ENCODE results near the gene MMP28.

Gene MMP28, protein sequence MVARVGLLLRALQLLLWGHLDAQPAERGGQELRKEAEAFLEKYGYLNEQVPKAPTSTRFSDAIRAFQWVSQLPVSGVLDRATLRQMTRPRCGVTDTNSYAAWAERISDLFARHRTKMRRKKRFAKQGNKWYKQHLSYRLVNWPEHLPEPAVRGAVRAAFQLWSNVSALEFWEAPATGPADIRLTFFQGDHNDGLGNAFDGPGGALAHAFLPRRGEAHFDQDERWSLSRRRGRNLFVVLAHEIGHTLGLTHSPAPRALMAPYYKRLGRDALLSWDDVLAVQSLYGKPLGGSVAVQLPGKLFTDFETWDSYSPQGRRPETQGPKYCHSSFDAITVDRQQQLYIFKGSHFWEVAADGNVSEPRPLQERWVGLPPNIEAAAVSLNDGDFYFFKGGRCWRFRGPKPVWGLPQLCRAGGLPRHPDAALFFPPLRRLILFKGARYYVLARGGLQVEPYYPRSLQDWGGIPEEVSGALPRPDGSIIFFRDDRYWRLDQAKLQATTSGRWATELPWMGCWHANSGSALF

DNA sequence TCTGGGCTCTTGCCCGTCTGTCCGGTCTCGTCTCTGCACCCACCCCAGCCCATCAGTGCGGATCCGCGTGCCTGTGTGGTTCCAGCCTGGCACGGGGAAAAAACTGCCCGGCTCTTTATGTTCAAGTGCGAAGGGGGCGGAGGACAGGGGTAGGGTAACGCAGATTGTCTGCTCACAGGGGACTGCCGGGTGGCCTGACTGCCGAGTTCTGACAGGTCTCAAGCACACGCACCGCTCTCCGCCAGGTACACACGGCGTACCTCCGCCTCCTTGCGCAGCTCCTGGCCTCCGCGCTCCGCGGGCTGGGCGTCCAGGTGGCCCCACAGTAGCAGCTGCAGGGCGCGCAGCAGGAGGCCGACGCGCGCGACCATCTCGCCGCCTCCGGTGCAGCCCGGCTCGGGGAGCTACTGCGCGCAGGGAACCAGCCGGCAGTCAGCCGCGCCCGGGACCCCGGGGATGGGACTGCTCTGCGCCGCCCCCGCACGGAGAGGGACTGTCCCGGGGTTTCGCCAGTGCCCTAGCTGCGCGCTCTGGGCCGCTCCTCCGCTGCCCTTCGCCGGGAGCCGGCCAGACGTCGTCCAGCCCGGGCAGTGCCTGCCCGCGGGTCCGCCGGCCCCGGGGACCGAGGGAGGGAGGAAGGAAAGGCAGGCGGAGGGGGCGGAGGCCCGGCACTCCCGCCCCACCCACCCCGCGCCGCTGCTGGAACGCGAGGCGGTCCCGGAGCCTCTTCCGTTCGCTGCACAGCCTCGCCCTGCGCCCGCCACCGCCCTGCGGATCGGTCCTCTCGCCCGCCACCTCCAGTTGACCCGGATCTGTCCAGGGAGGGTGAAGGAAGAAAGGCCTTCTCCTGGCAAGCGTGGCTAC, at the start of gene MMP28:
Gene MMP28, minus strand, starts transcription at position 635 of the 864 bp plus-strand sequence. Its CDS starts 264 bp downstream, at position 371.
- peak; percentile 8 to 67 (median 40) for DNase-seq

DNA sequence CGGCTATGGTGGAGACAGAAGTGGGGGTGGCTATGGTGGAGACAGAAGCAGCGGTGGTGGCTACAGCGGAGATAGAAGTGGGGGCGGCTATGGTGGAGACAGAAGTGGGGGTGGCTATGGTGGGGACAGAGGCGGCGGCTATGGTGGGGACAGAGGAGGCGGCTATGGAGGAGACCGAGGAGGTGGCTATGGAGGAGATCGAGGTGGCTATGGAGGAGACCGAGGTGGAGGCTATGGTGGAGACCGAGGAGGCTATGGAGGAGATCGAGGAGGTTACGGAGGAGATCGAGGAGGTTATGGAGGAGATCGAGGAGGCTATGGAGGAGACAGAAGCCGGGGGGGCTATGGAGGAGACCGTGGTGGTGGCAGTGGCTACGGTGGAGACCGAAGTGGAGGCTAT, 49.1 kb upstream of the MMP28 start:
- DNase-seq, result no peak

DNA sequence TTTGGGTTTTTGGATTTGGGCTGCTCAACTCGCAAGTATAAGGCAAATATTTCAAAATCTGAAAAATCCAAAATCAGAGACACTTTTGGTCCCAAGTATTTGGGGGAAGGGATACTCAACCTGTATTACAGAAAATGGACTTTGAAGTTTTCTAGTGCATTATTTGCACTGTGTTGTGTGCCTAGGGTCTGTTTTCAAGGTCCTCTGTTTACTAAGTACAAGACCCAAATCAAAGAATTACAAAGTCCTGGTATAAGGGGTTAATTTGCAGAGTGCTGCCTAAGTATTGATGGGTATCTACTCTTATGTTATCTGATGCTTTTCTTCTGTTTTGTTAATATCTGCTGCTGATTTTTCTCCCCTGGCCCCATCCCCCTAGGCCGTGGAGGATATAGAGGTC, 48.3 kb upstream of the MMP28 start:
- DNase-seq, result no peak

DNA sequence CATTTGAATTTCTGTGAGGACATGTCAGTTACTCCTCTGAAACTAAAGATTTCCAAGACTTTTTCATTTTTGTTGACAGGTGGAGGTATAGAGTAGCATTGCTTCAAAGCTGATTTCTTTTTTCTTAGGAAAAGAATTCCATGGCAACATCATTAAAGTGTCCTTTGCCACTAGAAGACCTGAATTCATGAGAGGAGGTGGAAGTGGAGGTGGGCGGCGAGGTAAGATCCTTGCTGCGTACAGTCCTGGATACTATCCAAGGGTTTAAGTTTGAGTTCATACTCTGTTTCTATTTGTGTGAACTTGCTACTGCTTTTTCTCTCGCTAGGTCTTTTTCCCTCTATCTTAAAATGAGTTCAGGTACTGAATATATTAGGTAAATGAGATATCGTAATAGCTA, 46.8 kb upstream of the MMP28 start:
- DNase-seq, result no peak

DNA sequence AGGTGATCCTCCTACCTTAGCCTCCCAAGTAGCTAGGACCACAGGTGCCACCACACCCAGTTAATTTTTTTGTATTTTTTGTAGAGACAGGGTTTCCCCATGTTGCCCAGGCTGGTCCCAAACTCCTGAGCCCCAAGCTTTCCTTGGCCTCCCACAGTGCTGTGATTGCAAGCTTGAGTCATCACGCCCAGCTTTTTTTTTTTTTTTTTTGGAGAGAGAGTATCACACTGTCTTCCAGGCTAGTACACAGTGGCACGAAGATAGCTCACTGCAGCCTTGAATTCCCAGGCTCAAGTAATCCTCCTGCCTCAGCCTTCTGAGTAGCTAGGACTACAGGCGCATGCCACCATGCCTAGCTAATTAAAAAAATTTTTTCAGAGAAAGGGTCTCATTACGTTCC, 46.1 kb upstream of the MMP28 start:
- no peak for DNase-seq

DNA sequence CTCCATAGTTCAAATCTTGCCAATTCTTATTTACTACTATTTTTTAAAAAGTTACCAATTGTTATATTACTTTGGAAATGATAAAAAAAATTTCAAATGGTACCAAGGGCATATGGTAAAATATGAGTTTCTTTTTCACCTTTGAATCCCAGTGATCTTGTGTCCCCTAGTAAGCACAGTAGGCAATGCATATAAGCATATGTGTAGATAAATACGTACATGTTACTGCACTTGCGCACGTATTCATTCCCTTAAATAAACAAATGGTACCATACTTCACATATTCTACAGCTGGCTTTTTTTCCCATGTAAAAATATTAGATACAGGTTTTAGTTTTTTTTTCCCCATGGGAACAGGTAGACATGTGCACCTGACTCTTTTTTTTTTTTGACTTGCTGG, 45.7 kb upstream of the MMP28 start:
- DNase-seq, result no peak

DNA sequence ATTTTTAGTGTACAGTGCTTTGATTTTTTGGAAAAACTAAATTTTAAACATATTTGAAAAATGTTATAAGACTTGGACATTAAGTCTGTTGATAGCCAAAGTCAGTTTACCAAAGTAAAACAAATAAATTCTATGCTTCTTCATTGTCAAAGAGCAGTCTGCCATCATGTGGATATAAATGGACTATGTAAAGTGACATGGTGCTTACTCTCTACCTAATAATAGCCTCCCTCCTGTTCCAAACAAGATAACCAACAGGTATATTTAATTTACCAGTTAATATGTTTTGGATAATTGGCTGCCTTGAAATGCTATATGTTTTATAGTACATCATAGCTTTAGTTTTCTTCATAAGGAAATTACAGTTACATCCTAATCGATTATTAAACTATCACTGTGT, 29.8 kb upstream of the MMP28 start:
- no peak for DNase-seq

DNA sequence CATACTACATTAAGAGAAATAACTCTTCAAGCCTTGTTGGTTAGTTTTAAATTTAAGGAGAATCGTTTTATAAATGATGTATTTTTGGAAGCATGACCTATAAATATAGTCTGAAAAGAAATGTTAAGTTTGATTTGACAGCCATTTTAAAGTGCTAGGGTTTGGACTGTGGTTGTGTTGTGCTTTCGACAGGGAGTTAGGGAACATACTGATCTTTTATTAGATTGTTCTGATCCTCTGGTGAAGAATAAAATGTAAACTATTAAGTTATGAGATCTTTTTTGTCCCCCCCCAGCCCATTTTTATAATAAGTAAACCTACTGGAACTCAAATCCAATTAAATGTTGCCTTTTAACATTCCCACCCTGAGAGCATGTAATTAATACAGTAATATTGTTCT, 25.9 kb upstream of the MMP28 start:
- DNase-seq, result no peak

DNA sequence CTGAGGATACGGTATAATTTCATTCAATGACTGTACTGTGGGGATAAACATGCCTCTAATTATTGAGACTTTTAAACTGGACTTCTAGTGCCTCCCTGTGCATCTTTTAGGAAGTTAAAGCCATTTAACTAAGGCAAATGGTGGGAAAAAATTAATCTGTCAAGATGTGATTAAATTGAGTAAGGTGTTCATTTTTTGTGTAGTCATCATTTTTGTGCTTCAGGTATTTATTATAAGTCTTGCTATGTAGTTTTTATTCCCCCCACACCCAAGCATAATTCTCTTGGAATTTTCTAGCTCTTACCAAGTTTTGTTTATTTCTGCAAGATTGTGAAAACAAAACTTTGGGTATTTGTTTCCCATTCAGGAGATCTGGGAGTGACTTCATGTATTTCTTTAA, 24.0 kb upstream of the MMP28 start:
- DNase-seq, result no peak

DNA sequence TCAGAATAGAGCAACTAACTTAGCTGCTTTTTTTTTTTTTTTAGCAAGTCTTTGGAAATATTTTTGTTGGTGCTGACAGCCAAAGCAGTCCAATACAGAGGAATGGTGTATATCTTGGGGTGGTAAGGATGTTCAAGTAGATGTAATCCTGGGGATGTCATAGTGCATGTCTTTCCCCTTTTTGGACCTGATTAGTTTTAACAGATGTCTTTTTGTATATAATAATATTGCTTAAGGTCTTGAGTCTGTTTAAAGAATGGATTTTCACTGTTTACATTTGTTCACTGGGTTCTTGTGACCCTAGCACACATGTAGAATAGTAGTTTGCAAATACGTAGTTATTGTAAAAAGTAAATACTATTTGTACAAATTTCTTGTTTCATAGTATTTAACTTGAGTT, 21.8 kb upstream of the MMP28 start:
- DNase-seq, result no peak

DNA sequence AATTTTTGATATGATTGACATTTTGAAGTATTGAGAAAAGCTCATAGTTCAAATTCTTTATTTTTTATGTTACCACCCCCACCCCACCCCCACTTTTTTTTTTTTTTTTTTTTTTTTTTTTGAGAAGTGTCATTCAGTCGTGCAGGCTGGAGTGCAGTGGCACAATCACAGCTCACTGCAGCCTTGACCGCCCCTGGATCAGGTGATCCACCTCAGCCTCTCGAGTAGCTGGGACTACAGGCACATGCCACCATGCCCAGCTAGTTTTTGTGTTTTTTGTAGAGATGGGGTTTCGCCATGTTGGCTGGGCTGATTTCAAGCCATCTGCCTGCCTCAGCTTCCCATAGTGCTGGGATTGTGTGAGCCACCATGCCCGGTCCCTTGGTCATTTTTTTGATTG, 21.3 kb upstream of the MMP28 start:
- no peak for DNase-seq

DNA sequence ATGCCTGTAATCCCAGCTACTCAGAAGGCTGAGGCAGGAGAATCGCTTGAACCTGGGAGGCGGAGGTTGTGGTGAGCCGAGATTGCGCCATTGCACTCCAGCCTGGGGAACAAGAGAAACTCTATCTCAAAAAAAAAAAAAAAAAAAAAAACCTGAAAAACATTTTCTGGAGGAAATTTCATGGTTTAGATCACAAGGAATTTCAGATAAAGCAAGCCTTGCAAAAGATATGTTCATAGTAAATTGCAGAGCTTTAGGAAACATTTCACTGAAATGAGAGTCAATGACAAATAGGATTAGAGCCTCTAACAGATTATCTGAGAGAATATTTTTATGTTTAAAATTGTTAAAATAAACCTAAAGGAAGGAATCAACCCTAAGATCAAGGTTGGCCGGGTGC, 17.0 kb upstream of the MMP28 start:
- DNase-seq, result no peak

DNA sequence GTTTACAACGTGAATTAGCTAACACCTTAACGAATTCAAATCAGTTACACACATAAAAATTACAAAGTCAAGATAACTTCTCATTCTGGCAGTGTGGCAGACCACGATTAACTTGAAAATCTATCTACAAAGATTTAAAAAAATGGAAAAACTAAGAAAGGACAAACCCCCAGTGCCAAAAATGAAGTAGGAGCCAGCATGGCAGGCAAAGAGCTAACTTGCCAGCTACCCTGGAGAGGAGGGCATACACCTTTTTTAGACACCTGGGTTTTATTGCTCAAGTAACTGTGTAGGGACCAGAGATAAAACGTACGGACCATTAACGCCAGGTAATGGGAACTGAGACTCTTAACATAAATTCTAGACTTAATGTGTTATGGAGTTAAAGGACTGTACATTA, 16.3 kb upstream of the MMP28 start:
- no peak for DNase-seq

DNA sequence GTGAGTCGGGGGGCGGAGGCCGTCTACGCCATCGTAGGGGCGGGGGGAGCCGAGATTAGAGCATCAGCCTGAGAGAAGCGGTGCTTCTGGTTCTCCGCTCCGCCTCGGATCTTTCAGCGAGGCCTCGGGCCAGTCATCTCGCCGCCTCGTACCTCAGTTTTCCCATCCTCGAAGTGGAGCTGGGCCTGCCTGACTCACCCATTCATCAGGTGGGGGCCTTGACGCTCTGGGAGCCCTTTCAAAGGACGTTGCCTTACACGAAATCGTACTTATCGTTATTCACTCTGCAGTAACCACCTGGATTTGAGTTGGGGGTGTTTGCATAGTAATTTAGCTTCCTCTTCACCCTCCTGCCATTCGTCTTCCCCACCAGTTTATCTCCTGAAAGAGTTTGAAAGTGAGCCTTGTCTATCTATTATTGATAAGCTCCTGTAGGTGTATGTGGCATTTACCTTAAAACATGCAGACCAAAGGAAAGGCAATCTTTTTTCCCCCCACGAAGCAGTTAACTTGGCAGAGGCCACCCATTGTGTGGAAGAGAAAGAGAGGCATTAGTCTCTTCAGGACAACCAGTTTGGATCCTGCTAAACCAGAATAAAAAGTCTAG, 14.5 kb upstream of the MMP28 start:
- DNase-seq, result no peak

DNA sequence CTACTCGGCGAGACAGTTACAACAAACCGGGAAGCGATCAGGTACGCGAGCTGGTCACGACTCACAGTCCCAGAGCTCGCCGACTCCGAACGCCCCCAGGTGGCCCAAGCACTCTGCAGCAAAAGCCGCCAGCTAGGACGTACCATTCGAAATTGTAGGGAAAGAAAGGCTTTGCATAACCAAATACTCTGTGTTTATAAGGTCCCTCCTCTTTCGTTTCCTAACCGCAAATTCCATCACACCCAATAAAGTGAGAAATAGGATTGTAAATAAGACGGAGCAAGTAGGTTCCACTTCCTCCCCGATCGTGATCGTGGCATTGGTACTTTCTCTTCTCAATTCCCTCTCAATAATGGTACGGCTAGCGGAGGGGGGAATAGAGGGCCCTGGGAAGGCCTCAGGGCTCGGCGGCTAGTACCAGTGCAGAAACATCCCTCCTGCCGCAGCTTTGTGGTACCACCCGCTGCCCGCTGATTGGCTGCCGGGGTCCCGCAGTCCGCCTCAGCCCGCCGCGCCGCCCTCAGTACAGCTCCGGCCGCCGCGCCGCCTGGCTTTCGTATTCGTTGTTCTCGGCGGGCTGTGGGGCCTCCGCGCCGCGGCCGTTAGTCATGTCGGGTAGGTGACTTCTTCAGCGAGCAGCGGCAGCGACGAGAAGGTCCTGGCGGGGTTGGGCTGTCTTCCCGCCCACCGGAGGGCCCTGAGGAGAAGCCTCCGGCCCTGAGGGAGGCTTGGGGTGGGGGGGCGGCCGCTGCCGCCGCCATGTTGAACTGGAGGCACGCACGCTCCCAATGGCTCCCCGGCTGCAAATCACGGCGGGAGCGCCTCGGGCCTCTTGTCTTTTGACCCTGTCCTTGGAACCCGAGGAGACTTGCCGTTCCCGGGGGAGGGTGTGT, 13.8 kb upstream of the MMP28 start, which contains the start of gene TAF15:
Gene TAF15, plus strand, starts transcription at position 523 of the 893 bp plus-strand sequence. Its CDS starts 86 bp downstream, at position 609.
- DNase-seq, result peak; percentile 91 to 96 (median 95)

DNA sequence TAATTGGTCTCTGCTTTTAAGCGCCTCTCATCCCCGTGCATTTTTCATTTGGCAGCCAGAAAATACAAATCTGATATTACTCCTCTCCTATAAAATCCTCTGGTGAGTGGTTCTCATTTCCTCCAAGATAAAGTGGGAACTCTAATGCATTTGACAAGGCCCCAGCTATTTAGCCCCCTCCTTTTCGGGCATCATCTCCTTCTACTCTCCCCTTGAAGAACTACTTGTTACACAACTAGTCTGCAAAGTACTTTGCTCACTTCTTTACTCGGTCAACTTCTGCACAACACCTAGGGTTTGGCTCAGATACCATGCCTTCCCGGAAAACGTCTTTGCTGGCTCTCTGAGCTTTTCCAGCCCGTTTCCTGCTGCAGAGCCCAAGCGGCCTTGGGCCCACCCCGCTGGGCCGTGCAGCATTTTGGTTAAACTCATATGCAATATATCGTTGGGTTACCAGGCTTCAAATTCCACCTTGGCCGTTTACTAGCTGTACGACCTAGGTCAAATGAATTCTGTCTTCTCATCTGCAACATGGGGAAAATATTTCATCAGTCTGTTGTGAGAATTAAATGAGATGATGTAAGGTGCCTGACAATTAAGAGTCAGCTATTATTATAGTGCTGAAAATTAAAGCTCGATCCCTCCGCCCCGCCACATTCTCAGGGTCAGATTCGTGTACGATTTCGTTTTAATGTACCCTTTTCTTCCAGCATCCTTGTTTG, 13.0 kb upstream of the MMP28 start:
- no peak for DNase-seq

DNA sequence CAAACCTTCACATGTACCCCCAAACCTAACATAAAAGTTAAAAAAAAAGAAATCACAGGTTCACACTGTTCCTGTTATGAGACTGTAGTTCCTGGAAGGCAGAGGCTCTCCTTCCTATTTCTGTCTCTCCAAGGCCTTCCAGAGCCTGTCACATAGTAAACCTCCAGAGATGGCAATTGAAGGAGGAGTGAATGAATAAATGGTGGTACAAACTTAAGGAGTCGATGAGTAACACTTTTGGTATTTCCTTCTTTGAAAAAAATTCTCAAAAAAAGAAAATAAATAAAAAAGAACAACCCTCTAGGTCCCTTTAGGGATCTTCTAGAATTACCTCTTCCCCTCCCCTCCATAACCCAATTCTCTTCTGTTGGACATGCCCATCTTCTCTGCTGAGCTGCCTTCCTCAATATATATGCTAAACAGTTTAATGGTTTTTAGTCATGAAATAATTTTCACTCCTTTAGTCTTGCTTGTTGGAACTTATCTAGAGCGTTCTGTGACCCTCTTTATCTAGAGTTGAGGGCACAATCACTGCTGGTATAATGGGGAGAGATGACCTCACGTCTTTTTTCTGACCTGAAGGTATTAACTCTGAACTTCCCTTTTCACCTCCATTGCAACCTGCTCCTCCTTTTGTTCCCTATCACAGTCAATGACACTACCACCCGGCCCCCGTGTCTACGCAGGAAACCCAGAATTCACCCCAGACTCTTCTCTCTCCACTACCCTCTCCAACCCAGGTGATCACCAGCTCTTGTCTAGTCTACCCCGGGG, 12.1 kb upstream of the MMP28 start:
- DNase-seq, result no peak

DNA sequence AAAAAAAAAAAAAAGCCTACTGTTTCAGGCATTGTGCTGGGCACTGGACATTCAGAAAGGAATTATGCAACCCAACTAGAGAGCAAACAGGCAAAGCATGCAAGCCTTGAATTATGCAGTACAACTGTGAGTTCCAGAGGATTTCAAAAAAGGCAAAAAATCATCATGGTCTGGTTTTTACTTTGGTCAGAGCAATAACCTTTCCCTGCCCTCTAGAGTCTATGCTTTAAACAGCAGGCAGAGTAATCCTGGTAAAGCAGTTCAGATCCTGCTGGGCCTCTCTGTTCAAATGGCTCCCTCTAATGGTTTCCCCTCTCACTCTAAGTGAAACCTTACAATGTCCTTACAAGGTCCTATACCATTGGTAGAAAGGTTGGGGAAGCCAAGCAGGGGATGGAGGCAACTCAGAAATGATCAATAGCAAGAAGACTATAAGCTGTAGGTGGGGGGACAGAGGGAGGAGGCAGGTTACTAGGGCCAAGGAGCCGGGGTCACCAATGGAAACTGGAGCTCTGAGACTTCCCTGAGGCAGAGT, 9.3 kb upstream of the MMP28 start:
- DNase-seq, result peak in 5 of 6 experiments; percentile 23 to 75 (median 57)

DNA sequence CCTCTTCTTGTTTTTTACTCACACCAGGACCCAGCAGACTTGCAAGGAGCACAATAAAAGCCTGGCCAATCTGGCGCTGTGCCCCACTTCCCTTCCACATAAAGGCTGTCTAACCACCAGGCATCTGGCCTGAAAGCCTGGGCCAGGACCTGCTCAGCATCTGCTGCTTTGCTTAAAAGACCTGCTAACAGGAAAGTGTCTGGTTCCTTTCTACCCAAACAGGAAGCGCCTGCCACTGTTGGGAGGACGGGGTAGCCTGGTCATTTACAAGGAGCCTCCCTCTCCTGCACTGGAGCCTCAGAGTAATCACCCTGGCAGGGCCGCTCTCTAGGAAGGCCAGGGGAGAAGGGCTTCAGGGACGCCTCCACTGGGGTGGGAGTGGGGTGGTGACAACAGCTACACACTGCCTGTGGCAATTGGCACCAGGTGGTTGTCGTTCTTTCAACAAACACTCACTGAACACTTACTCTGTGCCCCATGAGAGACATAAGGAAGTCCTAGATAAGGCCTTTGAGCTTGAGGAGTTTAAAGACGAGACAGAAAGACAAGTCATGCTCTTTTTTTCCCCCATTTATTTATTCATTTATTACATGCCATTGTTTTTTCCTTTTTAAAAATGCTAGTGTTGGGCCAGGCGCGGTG, 6.3 kb upstream of the MMP28 start:
- peak in 3 of 6 experiments; percentile 26 to 36 (median 35) for DNase-seq

DNA sequence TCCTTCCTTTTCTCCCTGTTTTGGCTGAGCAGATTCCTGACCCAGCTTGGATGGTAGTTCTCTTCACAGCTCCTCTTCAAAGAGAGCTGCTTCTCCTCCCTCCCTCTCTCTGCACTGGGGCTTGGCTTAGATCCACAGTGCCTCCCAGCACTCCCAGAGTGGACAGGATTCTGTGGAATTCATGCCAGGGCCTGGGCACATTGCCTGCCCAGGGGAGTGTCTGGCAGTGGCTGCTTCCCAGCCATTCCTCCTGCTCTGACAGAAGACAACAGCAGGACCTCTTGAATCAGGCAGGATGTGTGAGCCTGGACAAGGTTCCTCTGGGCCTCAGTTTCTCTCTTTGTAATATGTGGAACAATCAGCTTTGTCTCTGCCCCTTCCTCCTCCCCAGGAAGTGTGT, 4.5 kb upstream of the MMP28 start:
- DNase-seq, result no peak
